WI38 (cell line): ENCODE results near the gene KLHL42.

ENCODE experiments used
- H3K4me3 ChIP-seq: 2 replicates; pipeline ENCODE4 v1.5.1; 2011; ENCODE audit warnings: low read depth, mild to moderate bottlenecking, control low read depth, low read length
- TF ChIP-seq, protein P1 (sequence below): IDR thresholded peaks from 2 replicates; pipeline ENCODE4 v1.5.1; 2012; ENCODE audit warnings: low read depth, mild to moderate bottlenecking, control low read depth, low read length

Gene KLHL42

DNA sequence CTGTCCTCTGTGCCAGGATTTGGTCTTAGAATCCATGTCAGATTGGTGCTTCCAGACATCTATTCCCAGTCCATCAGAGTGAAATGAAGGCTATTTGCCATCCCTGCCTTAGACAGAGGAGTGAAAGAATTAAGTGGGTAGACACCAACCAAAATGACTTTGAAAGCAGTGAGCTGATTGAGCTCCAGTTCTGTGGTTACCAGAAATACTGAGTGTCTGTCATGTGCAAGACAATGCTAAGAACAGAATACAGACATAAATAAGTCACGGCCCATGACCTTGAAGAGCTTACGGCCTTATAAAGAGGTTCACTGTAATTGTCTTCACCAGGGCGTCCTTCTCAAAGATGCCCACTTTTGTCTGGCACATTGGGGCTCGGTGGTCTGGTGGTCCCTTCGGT, 21.6 kb downstream of the KLHL42 start:
- no peak overlapping the region for H3K4me3 ChIP-seq
- TF ChIP-seq, protein P1, sequence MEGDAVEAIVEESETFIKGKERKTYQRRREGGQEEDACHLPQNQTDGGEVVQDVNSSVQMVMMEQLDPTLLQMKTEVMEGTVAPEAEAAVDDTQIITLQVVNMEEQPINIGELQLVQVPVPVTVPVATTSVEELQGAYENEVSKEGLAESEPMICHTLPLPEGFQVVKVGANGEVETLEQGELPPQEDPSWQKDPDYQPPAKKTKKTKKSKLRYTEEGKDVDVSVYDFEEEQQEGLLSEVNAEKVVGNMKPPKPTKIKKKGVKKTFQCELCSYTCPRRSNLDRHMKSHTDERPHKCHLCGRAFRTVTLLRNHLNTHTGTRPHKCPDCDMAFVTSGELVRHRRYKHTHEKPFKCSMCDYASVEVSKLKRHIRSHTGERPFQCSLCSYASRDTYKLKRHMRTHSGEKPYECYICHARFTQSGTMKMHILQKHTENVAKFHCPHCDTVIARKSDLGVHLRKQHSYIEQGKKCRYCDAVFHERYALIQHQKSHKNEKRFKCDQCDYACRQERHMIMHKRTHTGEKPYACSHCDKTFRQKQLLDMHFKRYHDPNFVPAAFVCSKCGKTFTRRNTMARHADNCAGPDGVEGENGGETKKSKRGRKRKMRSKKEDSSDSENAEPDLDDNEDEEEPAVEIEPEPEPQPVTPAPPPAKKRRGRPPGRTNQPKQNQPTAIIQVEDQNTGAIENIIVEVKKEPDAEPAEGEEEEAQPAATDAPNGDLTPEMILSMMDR, result no peak

DNA sequence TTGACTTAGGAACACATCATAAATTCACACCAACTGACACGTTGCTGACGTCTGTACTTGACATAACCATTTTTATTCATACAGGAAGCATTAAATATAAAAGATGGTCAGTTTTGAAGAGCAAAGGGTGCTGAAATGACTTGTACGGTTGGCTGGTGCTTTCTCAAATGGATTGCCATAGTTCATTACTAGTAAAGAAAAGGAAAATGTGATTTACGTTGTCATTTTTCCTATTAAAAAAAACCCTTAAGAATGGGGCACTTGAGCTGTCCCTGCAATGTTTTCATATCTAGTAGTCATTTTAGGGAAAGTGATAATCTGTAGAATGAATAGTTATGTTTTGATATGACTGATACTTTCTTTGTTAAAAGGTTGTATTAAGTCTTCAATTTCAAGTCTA, 22.5 kb downstream of the KLHL42 start:
- TF ChIP-seq, protein P1, result no peak
- no peak overlapping the region for H3K4me3 ChIP-seq

DNA sequence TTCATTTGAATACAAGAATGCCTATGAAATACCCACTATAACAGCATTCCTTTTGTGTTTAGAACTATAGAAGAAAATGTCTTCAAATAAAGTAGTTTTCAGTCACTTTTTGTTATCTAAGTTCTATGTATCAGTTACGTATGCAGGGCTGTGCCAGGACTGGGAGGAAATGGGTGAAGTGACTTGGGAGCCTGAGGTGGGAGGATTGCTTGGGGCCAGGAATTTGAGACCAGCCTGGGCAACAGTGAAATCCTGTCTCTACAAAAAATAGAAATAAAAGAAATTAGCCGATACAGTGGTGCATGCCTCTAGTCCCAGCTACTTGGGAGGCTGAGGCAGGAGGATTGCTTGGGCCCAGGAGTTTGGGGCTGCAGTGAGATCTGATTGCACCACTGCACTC, 22.9 kb downstream of the KLHL42 start:
- TF ChIP-seq, protein P1, result no peak

DNA sequence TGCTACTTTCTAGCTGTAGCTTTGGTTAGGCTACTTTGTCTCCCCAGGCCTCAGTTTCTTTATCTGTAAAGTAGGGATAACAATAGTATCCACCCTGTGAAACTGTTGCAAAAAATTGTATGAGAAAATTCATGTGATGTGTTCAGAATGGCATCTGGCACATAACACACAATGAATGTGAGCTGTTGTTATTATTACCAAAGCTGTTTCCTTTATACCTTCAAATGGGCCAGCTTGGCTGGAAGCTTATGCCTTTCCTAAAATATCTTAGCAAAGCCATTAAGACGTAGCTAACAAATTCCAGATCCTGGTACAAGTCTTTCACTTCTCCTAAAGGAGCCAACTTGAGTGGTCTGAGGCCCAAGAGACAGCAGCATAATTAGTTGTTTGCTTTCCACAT, 25.2 kb downstream of the KLHL42 start:
- H3K4me3 ChIP-seq, result no peak overlapping the region
- TF ChIP-seq, protein P1, result no peak

More for the DNA sequence above, 22.9 kb downstream of the KLHL42 start:
- H3K4me3 ChIP-seq, result no peak overlapping the region

DNA sequence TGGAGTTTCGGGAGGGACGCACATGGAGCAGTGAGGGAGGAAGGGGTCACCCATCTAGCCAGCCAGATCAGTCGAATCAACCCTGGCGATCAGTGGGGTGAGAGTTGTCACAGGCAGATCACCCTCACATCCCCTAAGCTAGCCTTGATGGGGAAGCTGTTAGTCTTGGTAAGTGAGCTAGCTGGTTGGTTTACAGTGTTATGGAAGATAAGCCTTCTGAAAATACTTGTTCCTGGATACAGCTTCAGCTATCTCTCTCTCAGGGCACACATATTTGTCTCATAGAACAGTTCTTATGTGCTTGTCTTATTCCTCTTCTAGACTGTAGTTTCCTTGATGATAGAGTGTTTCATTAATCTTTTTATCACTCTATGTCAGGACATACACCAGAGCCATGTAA, 26.2 kb downstream of the KLHL42 start:
- TF ChIP-seq, protein P1, result no peak
- no peak overlapping the region for H3K4me3 ChIP-seq

DNA sequence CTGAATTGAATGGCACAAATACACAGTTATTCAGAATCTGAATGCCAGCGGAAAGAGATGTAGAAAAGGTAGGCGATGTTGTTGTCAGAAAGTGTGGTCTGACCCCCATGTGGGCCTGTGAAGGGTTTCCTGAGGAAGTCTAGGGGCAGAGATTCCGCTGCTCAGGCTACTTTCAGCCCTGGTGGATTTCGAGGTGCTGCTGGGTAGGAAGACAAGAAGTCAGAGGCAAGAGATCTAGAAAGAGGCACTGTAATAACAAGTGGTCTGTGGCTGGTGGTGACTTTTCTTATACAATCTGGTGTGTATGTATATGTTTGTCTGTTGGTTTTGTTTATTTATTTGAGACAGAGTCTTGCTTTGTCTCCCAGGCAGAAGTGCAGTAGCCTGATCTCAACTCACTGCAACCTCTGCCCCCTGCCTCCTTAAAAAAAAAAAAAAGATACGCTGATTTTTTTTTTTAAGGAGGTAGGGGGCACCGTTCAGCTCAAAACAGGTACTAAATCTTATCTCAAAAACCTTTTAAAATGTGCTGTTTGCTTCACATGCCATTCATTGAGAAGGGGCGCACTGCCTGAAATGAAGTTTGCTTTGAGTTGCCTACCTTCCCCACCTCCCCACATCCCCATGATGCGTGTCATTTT, 27.1 kb downstream of the KLHL42 start:
- H3K4me3 ChIP-seq, result no peak overlapping the region
- TF ChIP-seq, protein P1, result no peak

DNA sequence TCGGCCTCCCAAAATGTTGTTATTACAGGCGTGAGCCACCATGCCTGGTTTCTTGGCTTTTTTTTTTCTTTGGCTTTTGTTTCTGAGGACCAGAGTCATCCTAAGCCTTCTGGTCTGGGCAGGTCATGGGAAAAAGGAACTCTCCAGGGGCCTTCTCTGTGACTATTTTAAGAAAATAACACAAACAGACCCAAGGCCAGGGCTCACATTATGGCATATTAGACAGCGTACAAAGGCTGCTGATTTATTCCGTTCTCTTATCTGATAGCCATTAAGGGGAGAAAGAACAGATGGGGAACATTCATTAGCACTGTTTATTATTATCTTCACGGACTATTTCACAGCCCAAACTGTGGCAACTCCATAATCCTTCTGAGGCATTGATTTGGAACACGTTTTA, 28.8 kb downstream of the KLHL42 start:
- TF ChIP-seq, protein P1, result no peak

More for the DNA sequence above, 28.8 kb downstream of the KLHL42 start:
- H3K4me3 ChIP-seq, result no peak overlapping the region
